ENCODE data around the gene SLC35F4. TPM values are rescaled to one million over a fixed set of nuclear protein-coding genes. Genes with fewer than 3 reads are reported as not detected.

Gene SLC35F4
- total and polyA plus RNA-seq, 2 experiments from 2014 or later, result 0.07 TPM; not detected in 1

DNA sequence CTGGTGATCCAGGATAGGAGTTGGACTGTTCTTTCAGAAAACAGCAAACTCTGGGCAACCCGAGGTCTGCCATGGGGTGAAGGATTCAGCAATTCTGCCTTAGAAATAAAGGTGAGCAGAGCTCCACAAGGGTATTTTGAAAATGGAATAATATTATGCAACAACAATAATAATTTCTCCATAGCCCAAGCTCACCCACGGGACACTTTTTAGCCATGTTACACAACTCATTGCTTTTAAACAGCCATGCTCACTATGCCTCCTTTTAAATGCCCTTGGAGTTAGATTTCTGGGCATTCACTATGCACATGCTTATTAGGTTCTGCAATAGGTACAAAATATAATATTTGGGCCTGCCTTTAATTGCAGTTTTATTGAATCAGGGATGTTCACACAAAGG lies 37.2 kb downstream of the SLC35F4 start:
- 80% methylated on average over 2 of the region's 2 CpGs for WGBS (ENCODE audit: low lambda C conversion rate, missing lambda C conversion rate)

DNA sequence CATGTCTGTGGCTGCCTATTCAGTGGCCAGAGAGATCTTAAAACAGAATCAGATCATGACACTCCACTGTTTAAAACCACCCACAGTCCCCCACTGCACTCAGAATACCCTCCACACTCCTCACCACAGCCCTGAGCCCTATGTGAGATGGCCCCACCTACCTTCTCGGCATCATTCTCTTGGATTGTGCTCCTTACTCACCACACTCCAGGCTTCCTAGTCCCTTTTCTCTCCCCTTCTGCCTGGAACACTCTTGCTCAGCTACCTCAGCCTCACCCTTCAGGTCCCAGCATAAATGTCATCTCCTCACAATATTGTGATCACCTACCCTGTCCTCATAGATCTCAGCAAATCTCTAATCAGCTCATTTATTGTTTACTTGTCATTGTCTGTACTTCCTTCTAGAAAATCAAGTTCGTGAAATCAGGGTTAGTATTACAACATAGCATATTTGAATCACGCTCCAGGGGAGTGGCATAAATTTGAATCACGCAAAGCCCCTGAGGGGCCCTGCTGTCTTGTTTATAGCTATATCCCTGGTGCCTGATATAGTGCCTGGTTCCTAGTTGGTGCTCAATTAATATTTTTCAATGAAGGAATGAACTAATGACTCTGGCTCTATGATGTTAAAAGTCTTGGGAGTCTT lies 42.8 kb downstream of the SLC35F4 start:
- TF ChIP-seq EZH2 (IDR thresholded peaks at IDR 0.05; ENCODE audit: borderline replicate concordance) (no peak), EZH2phosphoT487 (IDR thresholded peaks at IDR 0.05; ENCODE audit: low read depth, severe bottlenecking, unreplicated experiment) (no peak)
- TF ChIP-seq, protein P1, sequence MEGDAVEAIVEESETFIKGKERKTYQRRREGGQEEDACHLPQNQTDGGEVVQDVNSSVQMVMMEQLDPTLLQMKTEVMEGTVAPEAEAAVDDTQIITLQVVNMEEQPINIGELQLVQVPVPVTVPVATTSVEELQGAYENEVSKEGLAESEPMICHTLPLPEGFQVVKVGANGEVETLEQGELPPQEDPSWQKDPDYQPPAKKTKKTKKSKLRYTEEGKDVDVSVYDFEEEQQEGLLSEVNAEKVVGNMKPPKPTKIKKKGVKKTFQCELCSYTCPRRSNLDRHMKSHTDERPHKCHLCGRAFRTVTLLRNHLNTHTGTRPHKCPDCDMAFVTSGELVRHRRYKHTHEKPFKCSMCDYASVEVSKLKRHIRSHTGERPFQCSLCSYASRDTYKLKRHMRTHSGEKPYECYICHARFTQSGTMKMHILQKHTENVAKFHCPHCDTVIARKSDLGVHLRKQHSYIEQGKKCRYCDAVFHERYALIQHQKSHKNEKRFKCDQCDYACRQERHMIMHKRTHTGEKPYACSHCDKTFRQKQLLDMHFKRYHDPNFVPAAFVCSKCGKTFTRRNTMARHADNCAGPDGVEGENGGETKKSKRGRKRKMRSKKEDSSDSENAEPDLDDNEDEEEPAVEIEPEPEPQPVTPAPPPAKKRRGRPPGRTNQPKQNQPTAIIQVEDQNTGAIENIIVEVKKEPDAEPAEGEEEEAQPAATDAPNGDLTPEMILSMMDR (IDR thresholded peaks at IDR 0.05; ENCODE audit: poor library complexity), result no peak
- Histone ChIP-seq H3K27me3 (no peaks in the 10 kb centered on the region), H3K36me3 (replicated peaks; ENCODE audit: insufficient read depth, low read depth) (no peaks in the 10 kb centered on the region), H3K4me1 (ENCODE audit: insufficient read depth) (no peaks in the 10 kb centered on the region), H4K20me1 (ENCODE audit: insufficient read depth, poor library complexity, severe bottlenecking) (no peaks in the 10 kb centered on the region), H3K27ac (no peak overlapping the region), H3K9me3 (ENCODE audit: low read depth) (no peaks in the 10 kb centered on the region), H3K4me3 (no peak overlapping the region), H3K79me2 (no peaks in the 10 kb centered on the region), H3K4me2 (no peak overlapping the region), H2AFZ (no peak overlapping the region), H3K9me2 (replicated peaks; ENCODE audit: insufficient read depth) (no peaks in the 10 kb centered on the region)
- WGBS (ENCODE audit: low lambda C conversion rate, missing lambda C conversion rate), result 89% methylated on average over 4 of the region's 4 CpGs
- no peak for DNase-seq (ENCODE audit: low spot score)

More for the DNA sequence above, 37.2 kb downstream of the SLC35F4 start:
- no peaks in the 10 kb centered on the region for H3K27me3 ChIP-seq
- no peak overlapping the region for H3K27ac ChIP-seq
- H3K9me3 ChIP-seq (ENCODE audit: low read depth), result no peaks in the 10 kb centered on the region
- H3K4me3 ChIP-seq, result no peak overlapping the region
- H2AFZ ChIP-seq, result no peak overlapping the region
- DNase-seq (ENCODE audit: low spot score), result no peak
- TF ChIP-seq, protein P1 (IDR thresholded peaks at IDR 0.05; ENCODE audit: poor library complexity), result no peak
- TF ChIP-seq EZH2 (IDR thresholded peaks at IDR 0.05; ENCODE audit: borderline replicate concordance), result no peak
- TF ChIP-seq EZH2phosphoT487 (IDR thresholded peaks at IDR 0.05; ENCODE audit: low read depth, severe bottlenecking, unreplicated experiment), result no peak
- no peaks in the 10 kb centered on the region for H3K79me2 ChIP-seq
- no peaks in the 10 kb centered on the region for H3K9me2 ChIP-seq (replicated peaks; ENCODE audit: insufficient read depth)
- no peaks in the 10 kb centered on the region for H4K20me1 ChIP-seq (ENCODE audit: insufficient read depth, poor library complexity, severe bottlenecking)
- H3K36me3 ChIP-seq (replicated peaks; ENCODE audit: insufficient read depth, low read depth), result no peaks in the 10 kb centered on the region
- H3K4me1 ChIP-seq (ENCODE audit: insufficient read depth), result peaks cover 4% of the 10 kb centered on the region
- H3K4me2 ChIP-seq, result no peak overlapping the region

DNA sequence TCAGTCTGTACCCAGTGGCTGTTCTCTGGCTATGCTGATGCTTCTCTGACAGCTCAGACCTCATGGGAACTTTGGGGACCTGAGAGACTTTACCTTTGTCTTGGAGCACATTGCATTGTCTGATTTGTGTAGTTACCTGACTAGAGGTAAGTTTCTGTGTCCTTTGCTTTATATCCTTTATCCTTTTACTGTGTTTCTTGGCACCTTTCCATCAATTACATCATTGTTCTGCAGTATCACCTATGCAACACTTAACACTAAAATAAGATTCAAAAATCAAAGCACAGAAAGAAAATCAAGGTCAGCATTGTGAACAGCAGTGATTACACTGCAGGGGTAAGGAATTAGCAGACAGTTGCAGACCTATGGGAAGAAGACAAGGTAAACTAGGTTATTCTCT lies 43.8 kb downstream of the SLC35F4 start:
- Histone ChIP-seq H3K4me2 (no peak overlapping the region), H3K4me1 (ENCODE audit: insufficient read depth) (no peaks in the 10 kb centered on the region), H3K27me3 (no peaks in the 10 kb centered on the region), H3K9me2 (replicated peaks; ENCODE audit: insufficient read depth) (no peaks in the 10 kb centered on the region), H3K36me3 (replicated peaks; ENCODE audit: insufficient read depth, low read depth) (no peaks in the 10 kb centered on the region), H3K79me2 (no peaks in the 10 kb centered on the region), H3K4me3 (no peak overlapping the region), H3K27ac (no peak overlapping the region), H4K20me1 (ENCODE audit: insufficient read depth, poor library complexity, severe bottlenecking) (no peaks in the 10 kb centered on the region), H3K9me3 (ENCODE audit: low read depth) (no peaks in the 10 kb centered on the region), H2AFZ (no peak overlapping the region)
- TF ChIP-seq, protein P1 (IDR thresholded peaks at IDR 0.05; ENCODE audit: poor library complexity), result no peak
- TF ChIP-seq EZH2 (IDR thresholded peaks at IDR 0.05; ENCODE audit: borderline replicate concordance), result no peak
- TF ChIP-seq EZH2phosphoT487 (IDR thresholded peaks at IDR 0.05; ENCODE audit: low read depth, severe bottlenecking, unreplicated experiment), result no peak
- no peak for DNase-seq (ENCODE audit: low spot score)
